EL (cell line): Measurements from ENCODE around the gene DICER1.

Experiments used
- DNase-seq: peaks from one replicate; pipeline ENCODE4 v3.0.0-alpha.2; 2016

DICER1 gene

GRCh38 chr14:95078867-95079266 is 78.5 kb downstream of the DICER1 start:
- DNase-seq, result no peak

DNA sequence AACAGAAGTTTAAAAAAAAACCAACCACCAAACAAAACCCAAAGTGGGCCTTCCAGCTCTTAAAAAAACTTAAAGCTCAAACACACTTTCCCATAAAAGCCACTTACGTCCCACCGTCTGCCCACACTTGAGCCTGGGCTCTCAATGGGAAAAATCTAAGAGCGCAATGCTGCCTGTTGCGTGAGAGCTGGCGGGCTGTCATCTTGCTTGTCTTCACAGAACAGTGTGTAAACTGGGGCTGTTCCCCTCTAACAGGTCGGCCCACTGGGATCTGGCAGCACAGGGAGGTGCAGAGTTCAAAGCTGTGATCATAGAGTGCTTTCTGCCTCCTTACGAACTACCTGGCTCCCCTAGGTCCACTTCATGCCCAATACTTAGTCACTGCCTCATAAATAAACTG is 80.0 kb downstream of the DICER1 start:
- no peak for DNase-seq

DNA sequence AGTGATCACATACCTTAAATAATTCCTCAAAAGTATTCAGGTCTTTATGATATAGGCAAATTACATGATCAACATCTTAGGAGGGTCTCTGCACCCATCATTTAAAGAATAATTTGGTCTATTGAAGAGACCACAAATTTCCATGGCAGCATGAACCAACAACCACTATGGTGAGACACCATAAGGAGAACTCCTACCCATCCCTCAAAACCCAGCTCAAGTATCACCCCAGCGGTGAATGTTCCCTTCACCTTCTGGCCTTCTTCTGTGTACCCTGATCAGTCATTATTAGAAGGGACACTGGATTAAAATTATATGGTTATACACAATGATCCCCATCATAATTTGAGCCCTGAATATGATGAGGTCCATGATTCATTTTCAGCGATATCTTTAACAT is 81.5 kb downstream of the DICER1 start:
- no peak for DNase-seq

DNA sequence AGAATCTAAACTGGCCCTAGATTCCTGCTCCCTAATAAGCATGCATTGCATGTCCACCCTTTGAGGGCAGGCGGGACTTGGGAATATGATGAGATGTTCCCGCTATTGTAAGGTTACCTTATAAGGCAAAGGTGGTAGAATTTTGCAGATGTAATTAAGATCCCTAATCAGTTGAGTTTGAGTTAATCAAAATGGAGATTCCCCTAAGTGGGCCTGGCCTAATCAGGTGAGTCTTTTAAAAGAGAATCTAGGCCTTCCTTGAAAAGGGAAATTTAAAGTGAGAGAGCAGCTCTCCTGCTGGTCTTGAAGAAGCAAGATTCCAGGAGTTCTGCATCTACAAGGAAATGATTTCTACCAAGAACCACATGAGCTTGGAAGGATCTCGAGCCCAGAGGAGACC is 83.4 kb downstream of the DICER1 start:
- DNase-seq, result no peak

DNA sequence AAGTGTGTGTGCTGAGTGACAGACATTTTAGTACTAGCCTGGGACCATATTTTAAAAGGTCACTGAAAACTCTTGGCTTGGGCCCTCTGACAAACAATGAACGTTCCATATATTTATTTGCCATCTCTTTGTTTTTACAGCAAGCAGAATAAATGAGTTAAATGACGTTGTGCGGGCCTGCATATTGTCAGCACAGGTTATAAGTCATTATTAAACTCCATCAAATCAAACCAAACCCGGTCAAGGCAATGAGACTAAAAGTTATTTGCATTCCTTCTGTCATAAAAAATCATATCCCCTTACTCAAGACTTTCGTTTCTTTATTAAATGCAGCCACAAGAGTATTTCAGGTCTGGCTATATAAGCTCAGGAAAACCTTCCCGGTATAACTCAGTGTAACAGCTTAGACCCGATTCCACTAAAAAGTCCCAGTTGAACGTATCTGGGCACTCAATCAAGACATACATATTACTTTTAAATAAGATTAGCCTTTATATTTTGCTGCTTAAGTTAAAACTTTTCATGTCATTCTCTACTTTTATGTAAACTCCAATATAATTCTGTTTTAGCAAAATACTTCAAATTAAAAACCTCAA is 84.9 kb downstream of the DICER1 start:
- DNase-seq, result no peak

- no peak for DNase-seq
These were observed 85.6 kb downstream of the DICER1 start for GRCh38 chr14:95071649-95072280.

DNA sequence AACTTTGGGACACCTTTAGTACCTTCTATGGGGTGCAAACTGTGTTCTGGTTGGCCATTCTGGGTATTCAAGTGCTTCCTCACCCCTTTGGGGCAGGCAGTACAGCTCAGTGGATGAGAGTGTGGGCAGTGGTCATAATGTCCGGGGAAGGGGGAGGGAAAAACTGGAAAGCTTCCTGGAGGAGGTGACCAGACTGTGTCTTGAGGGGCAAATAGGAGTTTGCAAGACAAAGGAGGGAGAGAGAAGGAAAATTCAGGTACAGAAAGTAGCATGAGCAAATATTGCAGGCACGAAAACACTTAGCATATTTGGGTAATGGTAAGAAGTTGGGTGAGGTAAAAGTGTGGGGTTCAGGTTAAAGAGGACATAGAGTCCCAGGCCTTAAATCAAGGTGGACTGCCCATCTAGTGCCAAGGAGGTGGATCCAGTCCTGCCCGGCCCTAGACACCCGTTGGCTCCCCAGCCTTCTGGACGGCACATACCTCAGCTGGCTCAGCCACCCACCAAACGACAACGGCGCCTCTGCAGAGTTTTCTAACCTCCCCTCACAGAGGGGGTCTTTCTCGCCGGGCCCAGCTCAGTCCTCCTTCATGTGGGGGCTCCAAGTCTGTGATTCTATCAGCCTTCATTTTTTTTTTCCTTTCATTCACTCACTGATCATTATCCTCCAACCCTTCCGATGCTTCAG is 86.4 kb downstream of the DICER1 start:
- DNase-seq, result no peak

DNA sequence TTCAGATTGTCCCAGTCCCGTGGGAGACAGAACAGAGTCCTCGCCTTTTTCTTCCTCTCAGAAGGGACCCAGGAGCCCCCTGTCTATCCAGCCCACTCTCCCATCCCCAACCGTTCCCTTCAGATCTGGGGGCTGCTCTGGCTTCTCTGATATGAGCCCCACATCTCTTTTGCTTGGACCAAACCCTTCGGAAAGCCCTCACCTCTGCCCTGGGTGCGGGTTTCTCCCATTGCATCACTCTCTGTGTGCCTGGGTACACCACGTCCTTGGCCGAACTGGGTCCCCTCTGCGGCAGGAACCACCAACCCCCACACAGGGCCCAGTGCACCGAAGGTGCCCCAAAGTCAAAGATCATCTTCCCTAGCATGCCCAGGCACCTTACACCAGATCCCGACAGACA is 87.8 kb downstream of the DICER1 start:
- DNase-seq, result no peak

GRCh38 chr14:95069018-95069417 is 88.3 kb downstream of the DICER1 start:
- DNase-seq, result no peak

DNA sequence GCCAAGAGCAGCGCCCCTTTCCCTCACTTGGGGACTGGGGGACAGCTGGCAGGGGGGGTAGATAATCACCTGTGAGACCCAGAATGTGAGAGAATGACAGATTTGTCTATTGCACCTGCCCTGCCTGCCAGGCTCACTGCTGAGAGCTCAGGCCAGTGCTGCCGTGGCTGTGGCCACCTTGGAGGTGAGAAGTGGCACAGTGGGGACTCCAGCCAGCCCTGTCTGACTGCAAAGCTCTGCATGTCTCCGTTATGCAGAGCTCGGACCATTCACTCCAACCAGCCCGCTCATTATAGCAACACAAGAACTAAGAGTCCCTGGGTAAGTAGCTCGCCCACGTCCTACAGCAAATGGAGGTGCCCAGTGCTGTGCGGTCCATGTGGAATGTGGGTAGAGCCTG is 88.8 kb downstream of the DICER1 start:
- DNase-seq, result no peak

DNA sequence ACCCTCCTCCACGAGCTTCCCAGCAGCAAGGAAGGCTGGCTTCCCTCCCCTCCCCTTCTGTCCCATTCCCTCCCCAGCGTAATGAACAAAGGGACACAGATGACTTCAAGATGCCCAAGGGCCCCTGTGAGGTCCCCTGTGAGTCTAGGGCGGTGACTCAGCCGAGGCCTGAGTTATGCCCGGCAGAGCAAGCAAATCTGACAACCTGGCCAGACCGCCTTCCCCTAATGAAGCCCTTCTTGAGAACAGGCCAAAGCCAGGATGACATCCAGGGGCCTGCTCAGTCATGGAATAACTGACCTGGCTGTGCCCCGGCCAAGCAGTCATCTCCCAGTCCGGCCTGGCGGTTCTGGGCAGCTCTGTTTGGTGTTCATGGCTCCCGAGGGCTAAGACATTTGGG is 89.2 kb downstream of the DICER1 start:
- no peak for DNase-seq

- no peak for DNase-seq
These were observed 89.8 kb downstream of the DICER1 start for GRCh38 chr14:95067526-95067925.

- no peak for DNase-seq
These were observed 90.8 kb downstream of the DICER1 start for GRCh38 chr14:95066427-95066986.

DNA sequence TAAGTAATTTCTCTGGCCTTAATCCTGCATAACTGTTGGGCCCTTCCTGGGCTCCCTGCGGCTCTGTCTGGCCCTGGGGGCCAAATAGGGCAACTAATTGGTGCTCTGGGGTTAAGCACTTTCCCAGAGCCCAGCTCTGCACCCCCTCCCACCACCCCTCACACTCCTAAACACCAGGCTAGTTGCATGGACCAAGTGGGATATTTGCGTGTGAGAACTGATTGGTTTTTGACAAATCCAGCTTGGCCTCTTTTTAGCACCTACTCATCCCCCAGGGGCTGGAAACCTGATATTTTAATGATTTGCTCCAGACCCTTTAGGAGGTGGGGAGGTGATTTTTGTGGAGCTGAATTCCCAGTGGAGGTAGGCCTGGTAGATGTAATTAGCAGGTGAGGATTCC is 91.9 kb downstream of the DICER1 start:
- no peak for DNase-seq

DNA sequence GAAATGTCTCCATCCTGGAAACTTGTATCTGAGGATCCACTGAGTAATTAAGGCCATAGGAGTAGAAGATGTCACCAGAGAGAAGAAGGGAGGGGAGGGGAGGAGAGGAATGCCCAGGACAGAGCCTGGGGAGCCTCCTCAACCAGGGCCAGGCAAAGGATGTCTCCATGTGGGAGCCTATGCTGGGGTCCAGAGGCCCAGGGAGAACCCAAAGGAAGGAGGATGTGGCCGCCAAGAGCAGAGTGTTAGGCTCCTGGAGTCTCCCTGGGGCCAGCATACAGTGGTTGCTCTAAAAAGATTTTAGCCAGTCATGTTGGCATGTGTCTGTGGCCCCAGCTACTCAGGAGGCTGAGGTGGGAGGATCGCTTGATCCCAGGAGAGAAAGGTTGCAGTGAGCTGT is 92.6 kb downstream of the DICER1 start:
- DNase-seq, result no peak

- no peak for DNase-seq
These were observed 93.1 kb downstream of the DICER1 start for GRCh38 chr14:95064256-95064655.

- DNase-seq, result no peak
These were observed 93.9 kb downstream of the DICER1 start for GRCh38 chr14:95063391-95063790.

DNA sequence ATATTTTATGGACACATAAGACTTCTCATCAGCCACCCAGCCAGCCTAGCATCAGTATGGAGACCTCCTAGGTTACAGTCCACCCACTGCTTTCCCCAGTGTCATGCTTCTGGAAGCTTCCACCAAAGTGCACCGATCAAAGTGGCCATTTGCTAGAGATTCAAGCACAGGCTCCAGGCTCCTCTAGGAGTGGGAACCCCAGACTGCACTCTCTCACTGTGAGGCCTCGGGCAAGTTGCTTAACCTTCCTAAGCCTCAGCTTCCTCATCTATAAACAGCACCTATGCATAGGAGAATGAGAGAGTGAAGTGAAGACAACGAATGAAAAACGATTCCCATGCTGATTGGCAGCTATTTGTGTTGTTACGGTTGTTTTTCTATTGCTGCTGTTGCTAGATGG is 94.4 kb downstream of the DICER1 start:
- no peak for DNase-seq

DNA sequence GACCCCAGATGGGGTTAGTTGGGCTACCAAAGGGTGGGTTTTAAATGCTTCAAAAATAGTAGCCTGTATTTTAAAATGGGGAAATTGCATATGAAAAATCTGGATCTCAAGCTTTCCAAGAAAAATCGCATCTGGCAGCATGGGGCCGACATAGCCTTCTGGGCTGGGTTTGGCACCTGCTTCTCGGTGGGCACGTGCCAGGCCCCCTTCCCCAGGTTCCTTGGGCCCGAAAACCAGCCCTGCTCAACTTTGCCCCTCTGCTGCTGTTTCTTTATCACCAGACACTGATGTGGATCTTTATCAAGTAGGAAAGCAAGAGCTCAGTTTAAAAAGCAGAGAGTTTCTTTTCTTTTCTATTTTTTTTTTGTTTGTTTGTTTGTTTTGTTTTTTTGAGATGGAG is 95.1 kb downstream of the DICER1 start:
- no peak for DNase-seq

GRCh38 chr14:95061317-95062093 is 95.8 kb downstream of the DICER1 start:
- no peak for DNase-seq

- DNase-seq, result no peak
These were observed 98.2 kb downstream of the DICER1 start for GRCh38 chr14:95059126-95059525.

DNA sequence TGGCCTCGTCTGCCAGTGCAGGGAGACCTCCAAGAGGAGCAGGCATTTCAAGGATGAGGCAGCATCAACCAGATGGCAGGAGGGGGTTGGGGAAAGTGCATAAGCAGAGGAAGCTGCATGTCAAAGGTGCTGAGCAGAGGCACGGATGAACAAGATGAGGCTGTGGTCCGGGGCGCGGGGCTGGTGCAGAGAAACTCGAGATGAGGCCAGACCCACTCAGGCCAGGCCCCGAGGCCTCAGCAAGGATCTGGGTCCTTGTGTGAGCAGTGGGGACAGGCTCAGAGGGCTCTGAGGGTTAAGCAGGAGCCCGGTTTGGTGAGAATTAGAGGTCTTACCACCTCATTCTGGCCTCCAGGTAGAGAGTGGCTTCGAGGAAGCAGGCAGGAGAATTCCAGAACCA is 98.8 kb downstream of the DICER1 start:
- DNase-seq, result no peak

GRCh38 chr14:95057851-95058250 is 99.5 kb downstream of the DICER1 start:
- DNase-seq, result no peak

- DNase-seq, result no peak
These were observed 100.2 kb downstream of the DICER1 start for GRCh38 chr14:95057147-95057546.
